ENCODE data around the gene RABL3. TPM values are rescaled to one million over a fixed set of nuclear protein-coding genes. Genes with fewer than 3 reads are reported as not detected.
"Not testable (repeated sequence)": the region's sequence is repeated elsewhere in the genome, so short reads cannot be mapped to it uniquely, and the experiment has no call there.

The RABL3 gene, protein sequence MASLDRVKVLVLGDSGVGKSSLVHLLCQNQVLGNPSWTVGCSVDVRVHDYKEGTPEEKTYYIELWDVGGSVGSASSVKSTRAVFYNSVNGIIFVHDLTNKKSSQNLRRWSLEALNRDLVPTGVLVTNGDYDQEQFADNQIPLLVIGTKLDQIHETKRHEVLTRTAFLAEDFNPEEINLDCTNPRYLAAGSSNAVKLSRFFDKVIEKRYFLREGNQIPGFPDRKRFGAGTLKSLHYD
- 14.8 TPM for polyA plus RNA-seq (2013, experiment 1 of 2)
- 13.9 TPM for polyA plus RNA-seq (2013, experiment 2 of 2)

DNA sequence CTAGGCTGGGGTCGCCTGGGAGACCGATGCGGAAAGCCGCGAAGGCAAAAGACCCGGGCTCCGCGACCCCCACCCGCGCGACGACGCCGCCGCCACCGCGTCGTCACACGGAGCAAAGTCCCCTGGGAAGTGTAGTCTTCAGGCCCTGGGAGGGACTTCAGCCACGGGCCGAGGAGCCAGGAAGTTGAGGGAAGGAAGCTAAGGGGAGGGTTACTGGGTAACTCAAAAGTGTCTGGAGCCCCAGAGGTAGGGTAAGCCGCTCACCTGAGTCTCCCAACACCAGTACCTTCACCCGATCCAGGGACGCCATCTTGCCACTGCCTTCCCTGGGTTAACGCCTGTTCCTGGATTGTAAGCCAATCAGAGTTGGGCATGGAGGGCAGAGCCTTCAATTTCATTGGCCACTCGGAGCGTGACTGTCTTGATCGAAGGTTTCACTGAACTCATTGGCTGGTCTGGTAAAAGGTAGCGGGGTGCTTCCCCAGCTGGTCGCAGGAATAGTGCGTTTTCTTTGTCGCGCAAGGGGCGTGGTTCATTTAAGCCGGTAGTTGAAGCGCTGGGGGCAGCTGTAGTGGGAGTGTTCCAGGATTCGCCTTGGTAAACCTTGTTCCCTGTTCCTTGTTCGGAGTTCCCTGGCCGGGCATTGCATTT, at the start of gene RABL3, which contains the start of gene GTF2E1:
Gene RABL3 (minus strand): TSS at position 319 of the 651 bp plus-strand sequence. CDS start 9 bp downstream, at position 310.
Gene GTF2E1 (plus strand): TSS at position 547 of the 651 bp plus-strand sequence. CDS start 7,809 bp downstream, outside the sequence.
- peak within 1 kb of the TSS; percentile 61 for H3K4me2 ChIP-seq (ENCODE audit: low read length, poor library complexity, severe bottlenecking)
- peak; percentile 100 for DNase-seq
- H2BK15ac ChIP-seq (ENCODE audit: low read depth, poor library complexity, severe bottlenecking): peak within 1 kb of the TSS; percentile 39
- peaks cover 5% of the 10 kb centered on the region for H3K4me1 ChIP-seq (ENCODE audit: control insufficient read depth, insufficient read depth, low read depth, low read length)
- peak within 1 kb of the TSS; percentile 54 for H2BK120ac ChIP-seq (ENCODE audit: low read depth, low read length)
- H3K4ac ChIP-seq (ENCODE audit: low read depth in 1 of 2, low read length in 2 of 2): peak within 1 kb of the TSS; percentile 46 to 98
- H3K9me3 ChIP-seq (ENCODE audit: control insufficient read depth, low read length): no peaks in the 10 kb centered on the region
- H3K9ac ChIP-seq (ENCODE audit: low read length): peak within 1 kb of the TSS; percentile 89
- peaks cover 19% of the 10 kb centered on the region for H3K79me1 ChIP-seq (replicated peaks; ENCODE audit: low read length, poor library complexity, severe bottlenecking)
- peak within 1 kb of the TSS in 1 of 2 experiments; percentile 37 for H2BK12ac ChIP-seq (ENCODE audit: low read length in 2 of 2)
- peak within 1 kb of the TSS; percentile 83 for H2AFZ ChIP-seq (ENCODE audit: low read depth, low read length)
- peak within 1 kb of the TSS; percentile 97 for H3K27ac ChIP-seq (ENCODE audit: low read length, poor library complexity, severe bottlenecking)
- H4K8ac ChIP-seq (ENCODE audit: low read length): peak within 1 kb of the TSS; percentile 89
- H3K4me3 ChIP-seq (ENCODE audit: insufficient read depth in 1 of 2, low read depth in 1 of 2, low read length in 2 of 2): peak within 1 kb of the TSS; percentile 88 to 97
- H3K14ac ChIP-seq (ENCODE audit: low read length in 2 of 2): peak within 1 kb of the TSS in 1 of 2 experiments; percentile 84
- WGBS: under 1% methylated on average over 38 of the region's 39 CpGs
- H2AK5ac ChIP-seq (ENCODE audit: low read length, severe bottlenecking): no peak within 1 kb of the TSS
- no peaks in the 10 kb centered on the region for H3K27me3 ChIP-seq (ENCODE audit: control insufficient read depth in 1 of 2, insufficient read depth in 1 of 2, low read length in 2 of 2)
- H3K18ac ChIP-seq (ENCODE audit: low read depth in 1 of 2, low read length in 2 of 2): peak within 1 kb of the TSS; percentile 79 to 99
- H2BK5ac ChIP-seq (ENCODE audit: low read depth, low read length, poor library complexity, severe bottlenecking): peak within 1 kb of the TSS; percentile 74
- H3K36me3 ChIP-seq (ENCODE audit: control insufficient read depth in 1 of 2, insufficient read depth in 2 of 2, low read depth in 1 of 2, low read length in 2 of 2): peaks cover 10 to 12% of the 10 kb centered on the region in 2 experiments
- H4K91ac ChIP-seq (ENCODE audit: low read length): peak within 1 kb of the TSS; percentile 83
- H3K23ac ChIP-seq (ENCODE audit: low read length in 2 of 2): peak within 1 kb of the TSS in 1 of 2 experiments; percentile 77

DNA sequence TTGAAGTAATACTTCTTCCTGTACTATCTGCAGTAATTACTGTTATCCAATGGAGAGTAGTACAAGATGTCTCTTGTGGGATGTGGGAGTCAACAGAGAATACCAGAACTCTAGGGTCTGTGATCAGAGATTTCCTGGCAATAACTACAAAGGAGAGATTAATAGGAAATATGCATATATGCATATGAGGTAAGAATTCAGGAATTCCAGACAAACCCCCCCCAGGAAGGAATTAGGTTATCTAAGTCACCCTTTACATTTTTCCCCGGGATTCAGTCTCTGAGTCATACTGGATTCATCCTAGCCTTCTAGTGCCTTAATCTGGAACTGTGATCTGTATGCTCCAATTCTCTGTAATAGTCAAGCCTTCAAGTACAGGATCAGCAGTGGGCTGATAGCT, 49.6 kb upstream of the RABL3 start:
- H3K36me3 ChIP-seq (ENCODE audit: control insufficient read depth in 1 of 2, insufficient read depth in 2 of 2, low read depth in 1 of 2, low read length in 2 of 2): no peaks in the 10 kb centered on the region
- H2AFZ ChIP-seq (ENCODE audit: low read depth, low read length): no peak overlapping the region
- peak; percentile 46 for DNase-seq
- H2BK15ac ChIP-seq (ENCODE audit: low read depth, poor library complexity, severe bottlenecking): no peak overlapping the region
- H4K8ac ChIP-seq (ENCODE audit: low read length): no peak overlapping the region
- H2BK5ac ChIP-seq (ENCODE audit: low read depth, low read length, poor library complexity, severe bottlenecking): no peak overlapping the region
- no peak overlapping the region for H4K91ac ChIP-seq (ENCODE audit: low read length)
- no peak overlapping the region for H3K23ac ChIP-seq (ENCODE audit: low read length in 2 of 2)
- H3K9me3 ChIP-seq (ENCODE audit: control insufficient read depth, low read length): no peaks in the 10 kb centered on the region
- no peaks in the 10 kb centered on the region for H3K27me3 ChIP-seq (ENCODE audit: control insufficient read depth in 1 of 2, insufficient read depth in 1 of 2, low read length in 2 of 2)
- no peak overlapping the region for H3K9ac ChIP-seq (ENCODE audit: low read length)
- no peak overlapping the region for H3K4ac ChIP-seq (ENCODE audit: low read depth in 1 of 2, low read length in 2 of 2)
- no peak overlapping the region for H3K18ac ChIP-seq (ENCODE audit: low read depth in 1 of 2, low read length in 2 of 2)
- no peak overlapping the region for H2BK120ac ChIP-seq (ENCODE audit: low read depth, low read length)
- no peak overlapping the region for H3K4me3 ChIP-seq (ENCODE audit: insufficient read depth in 1 of 2, low read depth in 1 of 2, low read length in 2 of 2)
- H3K14ac ChIP-seq (ENCODE audit: low read length in 2 of 2): no peak overlapping the region
- WGBS: 0% methylated on average over 1 of the region's 1 CpG
- H2AK5ac ChIP-seq (ENCODE audit: low read length, severe bottlenecking): no peak overlapping the region
- H3K27ac ChIP-seq (ENCODE audit: low read length, poor library complexity, severe bottlenecking): peak overlapping the region; percentile 18
- no peak overlapping the region for H3K4me2 ChIP-seq (ENCODE audit: low read length, poor library complexity, severe bottlenecking)
- H3K4me1 ChIP-seq (ENCODE audit: control insufficient read depth, insufficient read depth, low read depth, low read length): no peaks in the 10 kb centered on the region
- no peaks in the 10 kb centered on the region for H3K79me1 ChIP-seq (replicated peaks; ENCODE audit: low read length, poor library complexity, severe bottlenecking)
- H2BK12ac ChIP-seq (ENCODE audit: low read length in 2 of 2): no peak overlapping the region

DNA sequence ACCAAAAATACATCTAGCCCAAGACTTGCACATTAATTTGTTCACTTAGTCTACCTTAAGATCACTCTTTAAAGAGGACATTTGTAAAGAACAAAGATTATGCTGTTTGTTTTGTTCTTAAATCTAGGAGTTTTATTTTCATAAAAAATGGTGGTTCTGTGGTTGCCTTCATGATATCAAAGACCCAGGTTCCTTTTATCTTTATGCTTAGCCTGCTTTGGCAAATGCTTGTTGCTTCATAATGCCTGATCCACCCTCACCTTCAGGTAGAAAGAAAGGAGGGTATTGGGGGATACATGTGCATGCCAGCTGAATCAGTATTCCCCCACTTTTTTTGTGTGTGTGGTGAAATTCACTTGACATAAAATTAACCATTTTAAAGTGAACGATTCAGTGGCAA, 48.7 kb upstream of the RABL3 start:
- Histone ChIP-seq H3K4me2 (ENCODE audit: low read length, poor library complexity, severe bottlenecking) (no peak overlapping the region), H3K4ac (ENCODE audit: low read depth in 1 of 2, low read length in 2 of 2) (no peak overlapping the region), H4K8ac (ENCODE audit: low read length) (no peak overlapping the region), H3K27me3 (ENCODE audit: control insufficient read depth in 1 of 2, insufficient read depth in 1 of 2, low read length in 2 of 2) (no peaks in the 10 kb centered on the region), H3K9ac (ENCODE audit: low read length) (no peak overlapping the region), H3K27ac (ENCODE audit: low read length, poor library complexity, severe bottlenecking) (no peak overlapping the region), H2AFZ (ENCODE audit: low read depth, low read length) (no peak overlapping the region), H2BK120ac (ENCODE audit: low read depth, low read length) (no peak overlapping the region), H3K79me1 (replicated peaks; ENCODE audit: low read length, poor library complexity, severe bottlenecking) (no peaks in the 10 kb centered on the region), H3K14ac (ENCODE audit: low read length in 2 of 2) (no peak overlapping the region), H3K4me1 (ENCODE audit: control insufficient read depth, insufficient read depth, low read depth, low read length) (no peaks in the 10 kb centered on the region), H2BK15ac (ENCODE audit: low read depth, poor library complexity, severe bottlenecking) (no peak overlapping the region), H3K18ac (ENCODE audit: low read depth in 1 of 2, low read length in 2 of 2) (no peak overlapping the region), H2BK12ac (ENCODE audit: low read length in 2 of 2) (no peak overlapping the region), H3K4me3 (ENCODE audit: insufficient read depth in 1 of 2, low read depth in 1 of 2, low read length in 2 of 2) (no peak overlapping the region), H2BK5ac (ENCODE audit: low read depth, low read length, poor library complexity, severe bottlenecking) (no peak overlapping the region), H2AK5ac (ENCODE audit: low read length, severe bottlenecking) (no peak overlapping the region), H3K23ac (ENCODE audit: low read length in 2 of 2) (no peak overlapping the region), H3K36me3 (ENCODE audit: control insufficient read depth in 1 of 2, insufficient read depth in 2 of 2, low read depth in 1 of 2, low read length in 2 of 2) (no peaks in the 10 kb centered on the region), H4K91ac (ENCODE audit: low read length) (no peak overlapping the region), H3K9me3 (ENCODE audit: control insufficient read depth, low read length) (no peaks in the 10 kb centered on the region)
- WGBS: no CpG with 5 or more reads among the region's 1 CpG
- DNase-seq: no peak

DNA sequence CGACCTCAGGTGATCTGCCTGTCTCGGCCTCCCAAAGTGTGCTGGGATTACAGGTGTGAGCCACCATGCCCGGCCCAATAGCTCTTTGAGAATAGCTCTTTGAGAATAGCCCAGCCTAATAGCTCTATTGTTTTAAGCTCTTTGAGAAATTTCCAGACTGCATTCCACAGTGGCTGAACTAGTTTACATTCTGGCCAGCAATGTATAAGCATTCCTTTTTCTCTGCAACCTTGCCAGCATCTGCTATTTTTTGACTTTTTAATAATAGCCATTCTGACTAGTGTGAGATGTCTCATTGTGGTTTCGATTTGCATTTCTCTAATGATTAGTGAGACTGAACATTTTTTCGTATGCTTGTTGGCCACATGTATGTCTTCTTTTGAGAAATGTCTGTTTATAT, 43.5 kb upstream of the RABL3 start:
- not testable (repeated sequence) for H3K23ac ChIP-seq (ENCODE audit: low read length in 2 of 2); H3K79me1 ChIP-seq (replicated peaks; ENCODE audit: low read length, poor library complexity, severe bottlenecking); H3K4ac ChIP-seq (ENCODE audit: low read depth in 1 of 2, low read length in 2 of 2); H3K4me1 ChIP-seq (ENCODE audit: control insufficient read depth, insufficient read depth, low read depth, low read length); H3K9me3 ChIP-seq (ENCODE audit: control insufficient read depth, low read length); H3K9ac ChIP-seq (ENCODE audit: low read length); H2AK5ac ChIP-seq (ENCODE audit: low read length, severe bottlenecking); H2BK12ac ChIP-seq (ENCODE audit: low read length in 2 of 2); H2AFZ ChIP-seq (ENCODE audit: low read depth, low read length); H4K8ac ChIP-seq (ENCODE audit: low read length); H3K27ac ChIP-seq (ENCODE audit: low read length, poor library complexity, severe bottlenecking); H3K4me2 ChIP-seq (ENCODE audit: low read length, poor library complexity, severe bottlenecking); H3K14ac ChIP-seq (ENCODE audit: low read length in 2 of 2); H3K4me3 ChIP-seq (ENCODE audit: insufficient read depth in 1 of 2, low read depth in 1 of 2, low read length in 2 of 2); H3K18ac ChIP-seq (ENCODE audit: low read depth in 1 of 2, low read length in 2 of 2); H3K27me3 ChIP-seq (ENCODE audit: control insufficient read depth in 1 of 2, insufficient read depth in 1 of 2, low read length in 2 of 2); H2BK15ac ChIP-seq (ENCODE audit: low read depth, poor library complexity, severe bottlenecking); H2BK5ac ChIP-seq (ENCODE audit: low read depth, low read length, poor library complexity, severe bottlenecking); H4K91ac ChIP-seq (ENCODE audit: low read length); H2BK120ac ChIP-seq (ENCODE audit: low read depth, low read length)
- H3K36me3 ChIP-seq (ENCODE audit: control insufficient read depth in 1 of 2, insufficient read depth in 2 of 2, low read depth in 1 of 2, low read length in 2 of 2): peaks cover 0 to 13% of the 10 kb centered on the region in 2 experiments
- WGBS: 90% methylated on average over 5 of the region's 5 CpGs
- DNase-seq: peak; percentile 27
